Astrocyte (in vitro differentiated cells and primary cell): ENCODE results near the gene ACER1.

Source experiments
- EZH2 ChIP-seq: IDR thresholded peaks from 2 replicates; pipeline ENCODE4 v1.6.1; 2012; ENCODE audit warnings: mild to moderate bottlenecking, low read length, inconsistent platforms; ENCODE audit not compliant: insufficient read depth
- TF ChIP-seq, protein P1 (sequence below): IDR thresholded peaks from 2 replicates; pipeline ENCODE4 v1.5.1; 2011; ENCODE audit warnings: low read depth, mild to moderate bottlenecking, inconsistent platforms, low read length, moderate library complexity; ENCODE audit not compliant: insufficient read depth

GRCh38 chr19:6259312-6259861, 74.0 kb downstream of the ACER1 start:
- TF ChIP-seq, protein P1, sequence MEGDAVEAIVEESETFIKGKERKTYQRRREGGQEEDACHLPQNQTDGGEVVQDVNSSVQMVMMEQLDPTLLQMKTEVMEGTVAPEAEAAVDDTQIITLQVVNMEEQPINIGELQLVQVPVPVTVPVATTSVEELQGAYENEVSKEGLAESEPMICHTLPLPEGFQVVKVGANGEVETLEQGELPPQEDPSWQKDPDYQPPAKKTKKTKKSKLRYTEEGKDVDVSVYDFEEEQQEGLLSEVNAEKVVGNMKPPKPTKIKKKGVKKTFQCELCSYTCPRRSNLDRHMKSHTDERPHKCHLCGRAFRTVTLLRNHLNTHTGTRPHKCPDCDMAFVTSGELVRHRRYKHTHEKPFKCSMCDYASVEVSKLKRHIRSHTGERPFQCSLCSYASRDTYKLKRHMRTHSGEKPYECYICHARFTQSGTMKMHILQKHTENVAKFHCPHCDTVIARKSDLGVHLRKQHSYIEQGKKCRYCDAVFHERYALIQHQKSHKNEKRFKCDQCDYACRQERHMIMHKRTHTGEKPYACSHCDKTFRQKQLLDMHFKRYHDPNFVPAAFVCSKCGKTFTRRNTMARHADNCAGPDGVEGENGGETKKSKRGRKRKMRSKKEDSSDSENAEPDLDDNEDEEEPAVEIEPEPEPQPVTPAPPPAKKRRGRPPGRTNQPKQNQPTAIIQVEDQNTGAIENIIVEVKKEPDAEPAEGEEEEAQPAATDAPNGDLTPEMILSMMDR = no peak
- TF ChIP-seq EZH2 = no peak
